NCI-H510A treated with DMSO at 0.1 percent for 48 hours (cell line): ENCODE measurements around the gene ACTN2.
"Not testable (repeated sequence)": the region's sequence is repeated elsewhere in the genome, so short reads cannot be mapped to it uniquely, and the experiment has no call there.

ENCODE experiments used
- DNase-seq: peaks from one replicate; lab custom pipeline; 2025; lab: John Stamatoyannopoulos, UW

Gene ACTN2

GRCh38 chr1:236685917-236686814 lies at the start of gene ACTN2:
ACTN2 (plus strand) TSS chr1:236686499; CDS start chr1:236686674, 175 bp downstream.
- DNase-seq: peak; percentile 14

GRCh38 chr1:236638945-236639344 lies 47.4 kb upstream of the ACTN2 start:
- no peak for DNase-seq

- no peak for DNase-seq
These were observed 46.6 kb upstream of the ACTN2 start for GRCh38 chr1:236639686-236640085.

GRCh38 chr1:236642763-236643162 lies 43.5 kb upstream of the ACTN2 start:
- no peak for DNase-seq

GRCh38 chr1:236645016-236645680 lies 41.2 kb upstream of the ACTN2 start:
- no peak for DNase-seq

GRCh38 chr1:236654511-236654910 lies 31.8 kb upstream of the ACTN2 start:
- DNase-seq: no peak

- no peak for DNase-seq
These were observed 31.3 kb upstream of the ACTN2 start for GRCh38 chr1:236654957-236655356.

GRCh38 chr1:236657398-236657797 lies 28.9 kb upstream of the ACTN2 start:
- no peak for DNase-seq

- DNase-seq: no peak
These were observed 26.3 kb upstream of the ACTN2 start for GRCh38 chr1:236659792-236660587.

- DNase-seq: no peak
These were observed 22.4 kb upstream of the ACTN2 start for GRCh38 chr1:236663934-236664333.

- not testable (repeated sequence) for DNase-seq
These were observed 17.4 kb upstream of the ACTN2 start for GRCh38 chr1:236668909-236669308.

GRCh38 chr1:236670060-236670459 lies 16.2 kb upstream of the ACTN2 start:
- DNase-seq: no peak

- DNase-seq: no peak
These were observed 12.9 kb upstream of the ACTN2 start for GRCh38 chr1:236673289-236673919.

- no peak for DNase-seq
These were observed 8.6 kb upstream of the ACTN2 start for GRCh38 chr1:236677641-236678235.

- DNase-seq: no peak
These were observed 5.1 kb upstream of the ACTN2 start for GRCh38 chr1:236681219-236681618.

GRCh38 chr1:236685205-236685916 lies 938 bp upstream of the ACTN2 start:
- no peak for DNase-seq

- DNase-seq: no peak
These were observed 489 bp downstream of the ACTN2 start for GRCh38 chr1:236686815-236687160.

GRCh38 chr1:236687273-236687672 lies 974 bp downstream of the ACTN2 start:
- DNase-seq: no peak

GRCh38 chr1:236688705-236689104 lies 2.4 kb downstream of the ACTN2 start:
- no peak for DNase-seq

GRCh38 chr1:236689713-236690569 lies 3.6 kb downstream of the ACTN2 start:
- DNase-seq: no peak
